Epithelial cell of esophagus (primary cell): Measurements from ENCODE around the gene P2RY2.

Experiments used
- DNase-seq: peaks from one replicate; pipeline ENCODE4 v3.0.0; 2010; ENCODE audit warnings: low read depth
- H3K4me3 ChIP-seq: 2 replicates; pipeline ENCODE4 v1.5.1; 2011; ENCODE audit warnings: mild to moderate bottlenecking, low read length, control low read depth
- TF ChIP-seq, protein P1 (sequence below): IDR thresholded peaks from 2 replicates; pipeline ENCODE4 v1.5.1; 2011; ENCODE audit warnings: low read depth, mild to moderate bottlenecking, low read length, control low read depth, inconsistent platforms; ENCODE audit not compliant: insufficient read depth; ENCODE audit errors: missing control alignments

Gene P2RY2

GRCh38 chr11:73187854-73188253, 30.2 kb upstream of the P2RY2 start:
- TF ChIP-seq, protein P1, sequence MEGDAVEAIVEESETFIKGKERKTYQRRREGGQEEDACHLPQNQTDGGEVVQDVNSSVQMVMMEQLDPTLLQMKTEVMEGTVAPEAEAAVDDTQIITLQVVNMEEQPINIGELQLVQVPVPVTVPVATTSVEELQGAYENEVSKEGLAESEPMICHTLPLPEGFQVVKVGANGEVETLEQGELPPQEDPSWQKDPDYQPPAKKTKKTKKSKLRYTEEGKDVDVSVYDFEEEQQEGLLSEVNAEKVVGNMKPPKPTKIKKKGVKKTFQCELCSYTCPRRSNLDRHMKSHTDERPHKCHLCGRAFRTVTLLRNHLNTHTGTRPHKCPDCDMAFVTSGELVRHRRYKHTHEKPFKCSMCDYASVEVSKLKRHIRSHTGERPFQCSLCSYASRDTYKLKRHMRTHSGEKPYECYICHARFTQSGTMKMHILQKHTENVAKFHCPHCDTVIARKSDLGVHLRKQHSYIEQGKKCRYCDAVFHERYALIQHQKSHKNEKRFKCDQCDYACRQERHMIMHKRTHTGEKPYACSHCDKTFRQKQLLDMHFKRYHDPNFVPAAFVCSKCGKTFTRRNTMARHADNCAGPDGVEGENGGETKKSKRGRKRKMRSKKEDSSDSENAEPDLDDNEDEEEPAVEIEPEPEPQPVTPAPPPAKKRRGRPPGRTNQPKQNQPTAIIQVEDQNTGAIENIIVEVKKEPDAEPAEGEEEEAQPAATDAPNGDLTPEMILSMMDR: no peak
- peak; percentile 93 for DNase-seq
- H3K4me3 ChIP-seq: no peak overlapping the region

DNA sequence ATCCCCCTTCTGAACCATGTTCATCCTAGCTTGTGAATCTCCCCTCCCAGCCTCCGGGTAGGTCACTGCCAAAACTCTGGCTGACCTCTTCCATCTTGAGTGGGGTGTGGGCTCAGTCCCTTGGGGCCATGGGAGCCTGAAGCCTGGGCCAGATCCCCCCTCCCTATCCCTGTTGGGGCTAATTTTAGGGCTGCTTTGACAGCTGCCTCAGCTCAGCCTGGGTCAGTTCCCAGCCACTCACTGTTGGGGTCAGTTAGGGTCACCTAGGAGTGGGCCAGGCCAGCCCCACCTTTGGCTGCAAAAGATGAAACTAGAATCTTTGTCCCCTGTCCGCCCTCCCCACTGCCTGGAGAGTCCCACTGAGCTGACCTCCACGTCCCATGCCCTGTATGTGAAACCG, 29.8 kb upstream of the P2RY2 start:
- no peak overlapping the region for H3K4me3 ChIP-seq
- no peak for DNase-seq
- TF ChIP-seq, protein P1: no peak

DNA sequence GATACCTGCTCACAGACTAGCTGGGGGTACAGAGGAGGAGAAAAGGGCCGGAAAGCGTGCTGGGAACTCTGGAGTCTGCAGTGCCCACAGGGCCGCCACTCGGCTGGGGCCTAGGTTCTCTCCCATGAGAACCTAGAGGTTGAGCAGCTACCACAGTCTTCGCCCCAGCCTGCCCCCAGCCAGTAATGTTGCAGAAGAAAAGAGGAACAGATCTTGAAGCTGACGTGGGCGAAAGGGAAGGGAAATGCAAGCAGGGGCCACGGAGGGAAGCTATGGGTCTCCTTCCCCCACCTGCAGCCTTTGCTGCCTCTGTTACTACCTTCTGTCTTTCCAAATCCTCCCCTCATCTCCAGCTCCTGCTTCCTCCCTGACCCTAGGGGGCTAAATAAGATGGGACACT, 28.8 kb upstream of the P2RY2 start:
- DNase-seq: no peak
- TF ChIP-seq, protein P1: no peak
- H3K4me3 ChIP-seq: no peak overlapping the region

DNA sequence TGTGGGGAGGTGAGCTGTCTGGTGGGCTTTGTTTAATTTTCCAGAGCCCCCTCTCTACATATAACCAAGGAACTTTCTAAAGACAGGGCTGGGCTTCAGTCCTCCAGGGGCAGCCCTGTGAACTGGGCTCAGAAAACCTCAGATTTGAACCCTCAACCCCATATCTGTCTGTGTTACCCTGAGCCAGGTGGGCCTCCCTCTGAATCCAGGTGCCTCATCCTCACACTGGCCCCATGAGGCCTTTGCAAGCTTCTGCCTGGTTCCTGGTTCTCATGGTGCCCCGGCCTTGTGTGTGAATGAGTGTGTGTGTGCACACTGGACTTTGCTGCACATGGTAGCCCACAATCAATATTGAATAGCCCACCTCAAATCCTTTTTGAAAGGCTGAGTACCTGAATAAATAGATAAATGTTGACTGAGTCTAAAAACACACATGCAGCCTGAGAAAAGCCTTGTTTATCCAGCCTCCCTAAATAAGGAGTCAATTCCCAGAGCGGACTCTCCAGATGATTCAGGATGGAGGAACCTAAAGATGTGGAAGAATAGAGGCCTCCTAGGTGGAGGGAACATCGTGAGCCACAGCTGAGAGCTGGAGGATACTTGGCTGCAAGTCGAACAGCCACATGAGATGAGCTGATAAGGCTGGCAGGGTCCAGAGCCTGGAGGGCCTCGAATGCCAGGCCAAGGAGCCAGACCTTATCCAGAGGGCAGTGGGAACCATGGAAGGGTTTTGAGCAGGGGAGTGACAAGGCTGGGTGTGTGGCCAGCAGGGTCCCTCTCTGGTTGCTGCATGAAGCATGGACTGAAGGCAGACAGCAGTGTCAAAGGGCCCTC, 28.1 kb upstream of the P2RY2 start:
- H3K4me3 ChIP-seq: no peak overlapping the region
- TF ChIP-seq, protein P1: no peak
- DNase-seq: no peak

- DNase-seq: no peak
- TF ChIP-seq, protein P1: no peak
- H3K4me3 ChIP-seq: no peak overlapping the region
Observed at GRCh38 chr11:73190557-73190885, 27.6 kb upstream of the P2RY2 start.

- TF ChIP-seq, protein P1: no peak
- DNase-seq: no peak
- H3K4me3 ChIP-seq: no peak overlapping the region
Observed at GRCh38 chr11:73191151-73191550, 26.9 kb upstream of the P2RY2 start.

DNA sequence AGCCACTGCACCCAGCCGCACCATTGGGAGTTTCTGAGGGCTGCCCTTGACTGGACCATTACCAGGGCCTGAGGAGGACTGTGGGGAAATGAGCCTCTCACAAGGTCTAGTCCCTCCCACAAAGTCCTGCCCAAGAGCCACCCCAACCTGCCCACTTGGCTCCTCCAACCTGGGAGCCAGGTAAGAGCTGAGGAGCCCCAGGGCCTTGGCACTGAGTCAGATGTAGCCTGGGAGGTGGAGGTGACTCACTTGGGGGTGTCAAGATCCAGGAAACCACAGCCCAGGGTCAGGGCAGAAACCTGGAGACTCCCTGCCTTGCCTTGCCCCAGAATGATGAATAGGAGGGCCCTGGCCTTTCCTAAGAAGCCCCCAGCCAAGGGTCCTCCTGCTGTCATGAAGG, 25.8 kb upstream of the P2RY2 start:
- H3K4me3 ChIP-seq: no peak overlapping the region
- TF ChIP-seq, protein P1: no peak
- peak; percentile 99 for DNase-seq
